Measurements from ENCODE around the gene OR2L8.
"Not testable (repeated sequence)": the region's sequence is repeated elsewhere in the genome, so short reads cannot be mapped to it uniquely, and the experiment has no call there.

The OR2L8 gene

GRCh38 chr1:247948558-247948957, at the start of gene OR2L8:
TSS of gene OR2L8 (plus strand) at chr1:247948858. CDS start at chr1:247948858, 0 bp downstream.
- no peak for DNase-seq

GRCh38 chr1:247904122-247904521, 44.5 kb upstream of the OR2L8 start:
- DNase-seq, result no peak

GRCh38 chr1:247905181-247905580, 43.5 kb upstream of the OR2L8 start:
- DNase-seq, result no peak

- DNase-seq, result no peak
Measured at GRCh38 chr1:247905910-247906503, 42.7 kb upstream of the OR2L8 start.

- DNase-seq, result no peak
Measured at GRCh38 chr1:247906504-247907047, 42.1 kb upstream of the OR2L8 start.

GRCh38 chr1:247908766-247909165, 39.9 kb upstream of the OR2L8 start:
- no peak for DNase-seq

GRCh38 chr1:247913786-247914185, 34.9 kb upstream of the OR2L8 start:
- no peak for DNase-seq

- DNase-seq, result no peak
Measured at GRCh38 chr1:247914941-247915662, 33.6 kb upstream of the OR2L8 start.

GRCh38 chr1:247919952-247920351, 28.7 kb upstream of the OR2L8 start, which contains the start of gene OR2T8:
TSS of gene OR2T8 (plus strand) at chr1:247920252. CDS start at chr1:247921018, 766 bp downstream.
- no peak for DNase-seq

GRCh38 chr1:247923941-247924340, 24.7 kb upstream of the OR2L8 start:
- no peak for DNase-seq

GRCh38 chr1:247924868-247925267, 23.8 kb upstream of the OR2L8 start, which contains the start of gene OR2AJ1:
TSS of gene OR2AJ1 (plus strand) at chr1:247924889. CDS start at chr1:247933769, 8,880 bp downstream.
- no peak for DNase-seq

- DNase-seq, result no peak
Measured at GRCh38 chr1:247933989-247934388, 14.7 kb upstream of the OR2L8 start.

GRCh38 chr1:247935781-247936180, 12.9 kb upstream of the OR2L8 start:
- no peak for DNase-seq

- no peak for DNase-seq
Measured at GRCh38 chr1:247936415-247936814, 12.2 kb upstream of the OR2L8 start.

- DNase-seq, result not testable (repeated sequence)
Measured at GRCh38 chr1:247936965-247937734, 11.5 kb upstream of the OR2L8 start.

GRCh38 chr1:247942624-247943023, 6.0 kb upstream of the OR2L8 start:
- no peak for DNase-seq

GRCh38 chr1:247953408-247953807, 4.8 kb downstream of the OR2L8 start:
- DNase-seq, result no peak

- no peak for DNase-seq
Measured at GRCh38 chr1:247961791-247962190, 13.1 kb downstream of the OR2L8 start.

- DNase-seq, result no peak
Measured at GRCh38 chr1:247962911-247963588, 14.4 kb downstream of the OR2L8 start.

GRCh38 chr1:247964933-247965332, 16.3 kb downstream of the OR2L8 start, which contains the start of gene OR2AK2:
TSS of gene OR2AK2 (plus strand) at chr1:247965233. CDS start at chr1:247965377, 144 bp downstream.
- no peak for DNase-seq

GRCh38 chr1:247966532-247967204, 18.0 kb downstream of the OR2L8 start:
- DNase-seq, result no peak

- no peak for DNase-seq
Measured at GRCh38 chr1:247992986-247993385, 44.3 kb downstream of the OR2L8 start.

All from DMS79 treated with DMSO at 0.1 percent for 48 hours (cell line).